Heart right ventricle (tissue), 16 donors: ENCODE measurements around the gene ERCC1. TPM values are rescaled to one million over a fixed set of nuclear protein-coding genes. Genes with fewer than 3 reads are reported as not detected.
A peak's percentile ranks its signal among the peaks of the same experiment; 100 is the strongest.

Experiments used
- ATAC-seq, 8 donors: fragments of 200-7000 bp; cut with Tn5 transposase; one replicate each; pipeline ENCODE4 v1.9.1; 2020; ENCODE audit warnings: mild to moderate bottlenecking in 8 of 8, moderate library complexity in 8 of 8, moderate number of reproducible peaks in 1 of 8
- DNase-seq, 2 donors: peaks; one replicate each; pipeline ENCODE4 v3.0.0-alpha.2; 2020
- H3K27ac ChIP-seq, 10 donors: fragments of 200-600 bp; sonication (generic) in 2 of 10; one replicate each; pipeline versions ENCODE4 v1.5.0 to v1.8.0; 2020 to 2022; ENCODE audit warnings: mild to moderate bottlenecking in 3 of 10
- H3K27me3 ChIP-seq, 7 donors: fragments of 200-600 bp; one replicate each; pipeline ENCODE4 v1.8.0; 2021 to 2022; ENCODE audit warnings: mild to moderate bottlenecking in 2 of 7
- H3K36me3 ChIP-seq, 9 donors: fragments of 200-600 bp; sonication (generic) in 1 of 9; one replicate each; pipeline versions ENCODE4 v1.5.0 to v1.8.0; 2020 to 2022; ENCODE audit warnings: mild to moderate bottlenecking in 2 of 9
- H3K4me1 ChIP-seq, 9 donors: fragments of 200-600 bp; sonication (generic) in 1 of 9; one replicate each; pipeline versions ENCODE4 v1.5.0 to v1.8.0; 2020 to 2022; ENCODE audit warnings: mild to moderate bottlenecking in 4 of 9
- H3K4me3 ChIP-seq, 10 donors: fragments of 200-600 bp; sonication (generic) in 2 of 10; one replicate each; pipeline versions ENCODE4 v1.5.0 to v1.8.0; 2020 to 2022; ENCODE audit warnings: mild to moderate bottlenecking in 7 of 10, moderate library complexity in 2 of 10
- H3K9me3 ChIP-seq, 11 donors: fragments of 200-600 bp in 10 of 11; sonication (generic) in 2 of 11; one replicate each; pipeline versions ENCODE4 v1.5.0 to v1.8.0; 2013 to 2022; ENCODE audit warnings: mild to moderate bottlenecking in 2 of 11, control low read depth in 1 of 11, moderate library complexity in 1 of 11
- WGBS, 2 donors: extraction: QIAGEN DNeasy Blood & Tissue Kit; methylation state at CpG; one replicate each; pipeline ENCODE4 v1.1.7; 2013; ENCODE audit warnings: inconsistent platforms in 1 of 2; 5-methylcytosine and 5-hydroxymethylcytosine counted together
- intact Hi-C, 10 donors: fragments of 100-400 bp; cut with DNase I; formaldehyde crosslinking; loops; one replicate each; pipeline versions ENCODE4 v1.11.1 to v1.14.2; 2022
- polyA plus RNA-seq, 2 donors: library from polyadenylated mRNA; stranded (reverse); fragments of 200-250 nt; gene quantifications; one replicate each; pipeline ENCODE4 v1.2.3, GENCODE V29; 2013
- total RNA-seq, 10 donors: library from RNA; stranded (reverse); fragmentation: NEBNext Ultra II Directional in 3 of 10; extraction: Animal tissue kit (Norgen Biotek cat#: 25700) in 3 of 10; gene quantifications; one replicate each; pipeline versions ENCODE4 v1.2.1 to v1.2.4, GENCODE V29; 2021 to 2023
- TF ChIP-seq, protein P1 (sequence below), 9 donors: fragments of 200-600 bp; sonication (generic) in 2 of 9; IDR thresholded peaks; one replicate each; pipeline versions ENCODE4 v1.5.0 to v1.8.0; 2021 to 2022; ENCODE audit warnings: antibody characterized with exemption in 9 of 9, mild to moderate bottlenecking in 5 of 9, moderate library complexity in 1 of 9
- donor health status: Arrhythmogenic right ventricular cardiomyopathy.
- donor health status: ischemic (EF 13 %, LVEDD 7.1; RV severe dilation, severe dysfunction).
- donor health status: healthy with polysubstance abuse.
- donor health status: DM: no; HTN: yes; CAD: no.
- donor health status: DM: no; HTN: no; CAD: no.
- donor health status: ischemic (EF 25% LVEDD 6.9; RV normal size, moderate dysfunction).
- donor health status: ischemic (EF 25% LVEDD 5.7; RV mildly dilated, moderate dysfunction).
- donor health status: healthy.
- donor health status: DM: yes; HTN: yes; CAD: no.
- donor health status: Ischemic cardiomyopathy.
- donor health status: ischemic (EF 35%, LVEDD 5.7; RV mildly dilated, moderate dysfunction).
- donor health status: nonischemic (EF 11% LVEDD 7.7; RV severe dilation, severe dysfunction).
- donor health status: DM: yes; HTN: yes; CAD: no.
- donor health status: PGD.
- donor health status: ischemic (EF 29% LVEDD 5.4; RV normal size, mild dysfunction).
- donor health status: nonischemic (EF 23%, LVEDD 6.1; RV moderate dilation, normal function).

ERCC1 gene
- total and polyA plus RNA-seq, 12 donors, result 113 to 194 (median 143) TPM

DNA sequence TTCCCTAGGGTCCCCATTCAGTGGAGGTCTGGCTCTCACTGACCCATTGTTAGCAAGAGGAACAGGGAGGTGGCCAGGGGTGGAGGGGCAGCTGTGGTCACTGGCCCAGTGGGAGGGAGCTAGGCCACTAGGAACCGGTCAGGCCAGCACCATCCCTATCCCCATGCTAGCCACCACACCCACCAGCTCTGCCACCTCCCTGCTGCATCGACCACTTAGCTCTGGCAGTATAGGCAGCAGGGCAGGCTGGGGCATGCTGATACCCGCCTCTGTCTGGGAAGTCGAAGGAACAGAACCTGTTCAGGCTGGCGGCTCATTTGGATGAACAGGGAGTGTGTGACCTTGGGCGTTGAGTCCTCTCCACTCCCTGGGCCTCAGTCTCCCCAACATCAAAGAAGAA is 23.5 kb downstream of the ERCC1 start:
- no peaks in the 10 kb centered on the region for H3K9me3 ChIP-seq
- WGBS, 2 donors, result 81 to 85% methylated on average over 6 of the region's 6 CpGs
- TF ChIP-seq, protein P1, sequence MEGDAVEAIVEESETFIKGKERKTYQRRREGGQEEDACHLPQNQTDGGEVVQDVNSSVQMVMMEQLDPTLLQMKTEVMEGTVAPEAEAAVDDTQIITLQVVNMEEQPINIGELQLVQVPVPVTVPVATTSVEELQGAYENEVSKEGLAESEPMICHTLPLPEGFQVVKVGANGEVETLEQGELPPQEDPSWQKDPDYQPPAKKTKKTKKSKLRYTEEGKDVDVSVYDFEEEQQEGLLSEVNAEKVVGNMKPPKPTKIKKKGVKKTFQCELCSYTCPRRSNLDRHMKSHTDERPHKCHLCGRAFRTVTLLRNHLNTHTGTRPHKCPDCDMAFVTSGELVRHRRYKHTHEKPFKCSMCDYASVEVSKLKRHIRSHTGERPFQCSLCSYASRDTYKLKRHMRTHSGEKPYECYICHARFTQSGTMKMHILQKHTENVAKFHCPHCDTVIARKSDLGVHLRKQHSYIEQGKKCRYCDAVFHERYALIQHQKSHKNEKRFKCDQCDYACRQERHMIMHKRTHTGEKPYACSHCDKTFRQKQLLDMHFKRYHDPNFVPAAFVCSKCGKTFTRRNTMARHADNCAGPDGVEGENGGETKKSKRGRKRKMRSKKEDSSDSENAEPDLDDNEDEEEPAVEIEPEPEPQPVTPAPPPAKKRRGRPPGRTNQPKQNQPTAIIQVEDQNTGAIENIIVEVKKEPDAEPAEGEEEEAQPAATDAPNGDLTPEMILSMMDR (IDR thresholded peaks at IDR 0.05), result no peak
- intact Hi-C loops, result no loop called here
- peaks cover 0 to 18% (median 0%) of the 10 kb centered on the region in 9 donors for H3K36me3 ChIP-seq
- no peak for ATAC-seq
- DNase-seq, result no peak
- H3K4me1 ChIP-seq, result peaks cover 13 to 63% (median 47%) of the 10 kb centered on the region in 9 donors
- H3K27ac ChIP-seq, result peak overlapping the region in 3 of 10 donors; percentile 31 to 67 (median 55)
- peaks cover 0 to 59% (median 0%) of the 10 kb centered on the region in 7 donors for H3K27me3 ChIP-seq
- no peak overlapping the region for H3K4me3 ChIP-seq

GRCh38 chr19:45395821-45396617 is 27.7 kb downstream of the ERCC1 start:
- intact Hi-C loops, result no loop called here
- H3K27ac ChIP-seq, result no peak overlapping the region
- ATAC-seq, result no peak
- DNase-seq, result no peak
- H3K9me3 ChIP-seq, result no peaks in the 10 kb centered on the region
- H3K36me3 ChIP-seq, result peaks cover 0 to 48% (median 10%) of the 10 kb centered on the region in 9 donors
- H3K27me3 ChIP-seq, result peaks cover 0 to 31% (median 0%) of the 10 kb centered on the region in 7 donors
- H3K4me1 ChIP-seq, result peaks cover 7 to 36% (median 16%) of the 10 kb centered on the region in 9 donors
- TF ChIP-seq, protein P1 (IDR thresholded peaks at IDR 0.05), result no peak
- H3K4me3 ChIP-seq, result no peak overlapping the region
- 75 to 76% methylated on average over 54 to 59 of the region's 59 CpGs for WGBS, 2 donors

- DNase-seq (no peak), ATAC-seq (peak in 3 of 8 donors; percentile 5 to 14 (median 5))
- Histone ChIP-seq H3K27ac (no peak overlapping the region), H3K4me1 (peaks cover 0 to 11% (median 0%) of the 10 kb centered on the region in 9 donors), H3K27me3 (peaks cover 0 to 29% (median 0%) of the 10 kb centered on the region in 7 donors), H3K9me3 (no peaks in the 10 kb centered on the region), H3K36me3 (peaks cover 0 to 72% (median 10%) of the 10 kb centered on the region in 9 donors), H3K4me3 (no peak overlapping the region)
- intact Hi-C loops, result no loop called here
- 94 to 97% methylated on average over 21 of the region's 21 CpGs for WGBS, 2 donors
- TF ChIP-seq, protein P1 (IDR thresholded peaks at IDR 0.05), result no peak
Measured at GRCh38 chr19:45391871-45392665, 31.6 kb downstream of the ERCC1 start.

- H3K4me1 ChIP-seq, result peaks cover 0 to 11% (median 0%) of the 10 kb centered on the region in 9 donors
- DNase-seq, result no peak
- intact Hi-C loops, result no loop called here
- TF ChIP-seq, protein P1 (IDR thresholded peaks at IDR 0.05), result no peak
- ATAC-seq, result no peak
- no peaks in the 10 kb centered on the region for H3K9me3 ChIP-seq
- H3K27me3 ChIP-seq, result peaks cover 0 to 29% (median 0%) of the 10 kb centered on the region in 7 donors
- H3K4me3 ChIP-seq, result no peak overlapping the region
- peaks cover 0 to 65% (median 9%) of the 10 kb centered on the region in 9 donors for H3K36me3 ChIP-seq
- H3K27ac ChIP-seq, result no peak overlapping the region
- WGBS, 2 donors, result 66 to 78% methylated on average over 3 of the region's 3 CpGs
Measured at GRCh38 chr19:45391346-45391745, 32.4 kb downstream of the ERCC1 start.
